PC-3 (cell line): ENCODE data around the gene HIBADH.

Experiments
- EZH2 ChIP-seq: fragments of 300-600 bp; sonication (generic); IDR thresholded peaks from one replicate; pipeline ENCODE4 v1.6.1; 2017; ENCODE audit warnings: antibody characterized with exemption, mild to moderate bottlenecking, low read length; ENCODE audit not compliant: unreplicated experiment
- TF ChIP-seq, protein P1 (sequence below): fragments of 300-600 bp; sonication (generic); conservative IDR thresholded peaks from 2 replicates; pipeline ENCODE4 v1.5.1; 2017; ENCODE audit warnings: antibody characterized with exemption, low read depth, mild to moderate bottlenecking, low read length

DNA sequence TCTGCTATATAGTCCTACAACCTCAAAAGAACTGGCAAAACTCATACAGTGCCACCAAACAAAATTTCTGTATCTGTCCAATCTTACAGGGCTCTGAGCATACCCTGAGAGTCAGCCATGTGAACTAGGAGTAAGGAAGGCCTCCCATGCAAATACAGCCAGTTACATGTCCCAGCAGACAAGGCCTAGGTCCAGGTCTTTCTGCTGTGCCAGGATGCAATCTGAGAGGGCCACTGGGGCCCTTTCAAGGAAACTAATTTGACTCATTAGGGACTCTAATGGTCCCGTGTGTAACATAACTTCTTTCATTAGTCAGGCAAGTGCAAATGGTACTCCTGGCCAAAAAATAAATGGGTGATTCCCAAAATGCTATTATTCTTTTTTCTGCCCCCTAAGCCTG, 17.9 kb upstream of the HIBADH start:
- TF ChIP-seq, protein P1, sequence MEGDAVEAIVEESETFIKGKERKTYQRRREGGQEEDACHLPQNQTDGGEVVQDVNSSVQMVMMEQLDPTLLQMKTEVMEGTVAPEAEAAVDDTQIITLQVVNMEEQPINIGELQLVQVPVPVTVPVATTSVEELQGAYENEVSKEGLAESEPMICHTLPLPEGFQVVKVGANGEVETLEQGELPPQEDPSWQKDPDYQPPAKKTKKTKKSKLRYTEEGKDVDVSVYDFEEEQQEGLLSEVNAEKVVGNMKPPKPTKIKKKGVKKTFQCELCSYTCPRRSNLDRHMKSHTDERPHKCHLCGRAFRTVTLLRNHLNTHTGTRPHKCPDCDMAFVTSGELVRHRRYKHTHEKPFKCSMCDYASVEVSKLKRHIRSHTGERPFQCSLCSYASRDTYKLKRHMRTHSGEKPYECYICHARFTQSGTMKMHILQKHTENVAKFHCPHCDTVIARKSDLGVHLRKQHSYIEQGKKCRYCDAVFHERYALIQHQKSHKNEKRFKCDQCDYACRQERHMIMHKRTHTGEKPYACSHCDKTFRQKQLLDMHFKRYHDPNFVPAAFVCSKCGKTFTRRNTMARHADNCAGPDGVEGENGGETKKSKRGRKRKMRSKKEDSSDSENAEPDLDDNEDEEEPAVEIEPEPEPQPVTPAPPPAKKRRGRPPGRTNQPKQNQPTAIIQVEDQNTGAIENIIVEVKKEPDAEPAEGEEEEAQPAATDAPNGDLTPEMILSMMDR = no peak
- no peak for TF ChIP-seq EZH2
